SK-N-MC (cell line): ENCODE measurements around the gene LTB4R.

Source experiments
- EZH2 ChIP-seq: fragments of 200-600 bp; sonication (generic); IDR thresholded peaks from one replicate; pipeline ENCODE4 v1.6.1; 2017; ENCODE audit warnings: antibody characterized with exemption
- FOXP2 ChIP-seq: optimal IDR thresholded peaks from 2 replicates; pipeline ENCODE3; 2011; ENCODE audit warnings: mild to moderate bottlenecking, moderate library complexity; ENCODE audit not compliant: insufficient read depth; ENCODE audit errors: extremely low read length, control extremely low read depth
- POLR2AphosphoS5 ChIP-seq: IDR thresholded peaks from 2 replicates; pipeline ENCODE4 v1.6.1; 2012; ENCODE audit warnings: mild to moderate bottlenecking, low read depth, low read length, borderline replicate concordance

DNA sequence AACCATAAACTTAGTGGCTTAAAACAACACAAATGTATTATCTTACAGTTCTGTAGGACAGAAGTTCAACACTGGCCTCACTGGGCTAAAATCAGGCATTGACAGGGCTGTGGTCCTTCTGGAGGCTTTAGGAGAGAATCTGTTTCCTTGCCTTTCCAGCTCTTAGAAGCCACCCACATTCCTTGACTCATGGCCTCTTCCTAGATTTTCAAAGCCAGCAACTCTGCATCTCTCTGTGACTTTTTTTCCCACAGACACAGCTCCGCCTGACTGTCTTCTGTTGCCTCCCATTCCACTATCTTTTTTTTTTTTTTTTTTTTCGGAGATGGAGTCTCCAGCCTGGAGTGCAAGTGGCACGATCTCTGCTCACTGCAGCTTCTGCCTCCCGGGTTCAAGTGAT, 44.9 kb downstream of the LTB4R start:
- TF ChIP-seq EZH2, result no peak
- TF ChIP-seq POLR2AphosphoS5, result no peak
- TF ChIP-seq FOXP2, result no peak
